ENCODE results near the gene NAPG.
"Not testable (repeated sequence)": the region's sequence is repeated elsewhere in the genome, so short reads cannot be mapped to it uniquely, and the experiment has no call there.

The NAPG gene

DNA sequence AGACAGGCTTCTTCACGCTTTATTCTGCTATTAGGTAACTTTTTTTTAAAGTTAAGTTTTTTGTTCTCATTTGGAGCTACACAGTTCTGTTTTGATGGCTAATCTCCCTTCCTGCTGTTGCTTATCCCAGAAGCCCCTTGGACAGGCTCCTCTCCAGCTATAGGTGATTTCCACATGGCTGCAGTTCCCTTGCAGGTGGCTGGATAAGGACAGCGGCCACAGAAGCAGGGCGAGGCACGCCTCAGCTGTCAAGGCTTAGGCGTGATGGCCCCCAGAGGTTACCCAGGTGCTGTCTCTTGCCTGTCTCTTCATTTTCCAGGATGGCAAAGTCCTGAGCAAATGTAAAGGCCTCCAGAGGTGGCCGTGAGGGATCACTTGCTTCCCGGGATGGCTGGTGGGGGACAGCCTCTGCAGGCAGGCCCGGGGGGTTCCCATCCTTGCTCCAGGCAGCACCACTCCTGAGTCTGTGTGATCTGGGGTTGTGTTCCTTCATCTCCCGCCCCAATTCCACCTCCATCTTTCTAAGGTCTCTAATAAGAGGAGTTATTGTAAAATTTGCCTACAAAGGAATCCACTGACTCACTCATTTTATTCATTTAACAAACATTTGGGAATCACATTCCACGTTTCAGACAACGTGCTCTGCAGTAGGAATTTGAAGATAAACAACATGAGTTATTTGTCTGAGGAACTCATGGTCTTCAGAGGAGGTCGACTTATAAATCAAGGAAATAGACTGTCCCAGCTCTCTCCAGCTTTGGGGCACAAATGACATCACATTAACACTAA lies 53.4 kb downstream of the NAPG start:
- DNase-seq (ENCODE audit: low read depth in 2 of 2): peak; percentile 61 to 62

DNA sequence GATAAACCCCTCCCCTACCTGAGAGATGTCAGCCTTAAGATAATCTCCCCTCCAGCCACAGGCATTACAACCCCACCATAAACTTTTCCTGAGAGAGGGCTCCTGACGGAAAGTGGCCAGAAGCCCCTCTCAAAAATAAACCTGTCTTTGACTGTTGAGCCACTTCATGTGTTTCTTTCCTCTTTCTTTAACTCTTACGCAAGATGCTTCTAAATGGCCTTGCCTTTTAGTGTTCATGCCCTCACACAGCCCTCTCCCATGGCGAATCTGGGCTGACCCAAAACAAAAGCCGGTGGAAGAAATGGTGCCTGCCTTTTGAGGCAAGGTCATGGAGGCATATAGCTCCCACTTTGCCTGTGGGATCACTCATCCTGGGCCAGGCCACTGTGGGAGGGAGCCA lies 54.4 kb downstream of the NAPG start:
- DNase-seq (ENCODE audit: low read depth in 2 of 2): no peak

- DNase-seq (ENCODE audit: low read depth in 2 of 2): no peak
Observed at GRCh38 chr18:10585260-10585659, 59.4 kb downstream of the NAPG start.

DNA sequence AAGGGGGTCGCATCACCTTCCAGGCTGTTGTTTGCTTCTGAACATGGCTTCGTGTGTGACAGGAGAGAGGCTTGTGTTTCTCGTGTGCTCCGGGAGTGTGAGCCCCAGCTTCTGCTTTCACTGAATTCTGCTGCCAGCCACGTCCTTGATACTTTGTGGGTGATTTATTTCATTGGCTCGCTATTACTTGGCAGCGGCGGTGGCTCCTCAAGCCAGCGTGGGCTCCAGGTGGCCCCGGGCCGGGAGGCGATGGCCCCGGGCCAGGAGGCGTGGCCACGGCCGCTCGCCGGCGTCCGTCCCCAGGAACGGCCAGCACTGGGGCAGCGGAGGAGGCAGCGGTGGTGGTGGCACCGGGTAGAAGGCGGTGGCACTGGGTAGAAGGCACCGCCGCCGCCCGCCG lies 63.1 kb downstream of the NAPG start:
- DNase-seq (ENCODE audit: low read depth in 2 of 2): no peak

- no peak for DNase-seq (ENCODE audit: low read depth in 2 of 2)
Observed at GRCh38 chr18:10590412-10590811, 64.6 kb downstream of the NAPG start.

- no peak for DNase-seq (ENCODE audit: low read depth in 2 of 2)
Observed at GRCh38 chr18:10591896-10592295, 66.1 kb downstream of the NAPG start.

- not testable (repeated sequence) for DNase-seq (ENCODE audit: low read depth in 2 of 2)
Observed at GRCh38 chr18:10593366-10594022, 67.7 kb downstream of the NAPG start.

GRCh38 chr18:10595917-10596316 lies 70.1 kb downstream of the NAPG start:
- DNase-seq (ENCODE audit: low read depth in 2 of 2): not testable (repeated sequence)

DNA sequence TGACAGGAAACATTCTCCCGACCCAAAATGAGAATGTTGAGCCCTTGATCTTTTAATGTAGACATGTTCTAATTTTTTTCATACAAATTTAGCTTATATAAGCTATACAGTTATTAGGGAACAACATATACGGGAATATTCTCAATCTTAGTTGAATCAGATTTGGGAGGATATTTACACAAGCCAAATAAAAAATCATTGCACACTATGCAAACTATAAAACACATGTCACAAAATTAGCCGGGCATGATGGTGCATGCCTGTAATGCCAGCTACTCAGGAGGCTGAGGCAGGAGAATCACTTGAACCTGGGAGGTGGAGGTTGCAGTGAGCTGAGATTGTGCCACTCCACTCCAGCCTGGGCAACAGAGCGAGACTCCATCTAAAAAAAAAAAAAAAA lies 71.9 kb downstream of the NAPG start:
- DNase-seq (ENCODE audit: low read depth in 2 of 2): not testable (repeated sequence)

DNA sequence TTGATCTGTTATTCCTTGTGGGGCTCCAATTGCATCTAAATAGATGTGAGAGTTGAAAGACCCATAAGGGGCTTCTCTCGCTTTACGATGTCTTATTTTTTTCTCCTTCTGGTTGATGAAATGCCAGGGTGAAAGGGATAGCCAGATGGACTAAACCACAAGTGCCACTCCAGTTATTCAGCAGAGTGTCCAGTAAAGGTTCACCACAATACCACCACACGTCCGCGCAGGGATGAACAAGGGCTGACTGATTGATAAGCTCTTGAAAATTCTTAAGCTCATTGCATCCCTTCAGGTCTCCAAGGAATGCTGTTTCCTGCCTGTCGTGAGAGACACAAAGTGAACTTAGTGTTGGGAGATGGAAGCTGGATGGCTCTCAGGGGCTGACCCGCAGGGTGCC lies 74.9 kb downstream of the NAPG start:
- not testable (repeated sequence) for DNase-seq (ENCODE audit: low read depth in 2 of 2)
